MM.1S (cell line): ENCODE measurements around the gene SNORC.
A peak's percentile ranks its signal among the peaks of the same experiment; 100 is the strongest.

Experiments
- DNase-seq: peaks from one replicate; pipeline ENCODE4 v3.0.0-alpha.2; 2015
- H2AFZ ChIP-seq: fragments of 300-600 bp; sonication (generic); 2 replicates; pipeline ENCODE4 v1.6.0; 2016; ENCODE audit warnings: antibody characterized with exemption, low read length
- H3F3A ChIP-seq: fragments of 300-600 bp; sonication (generic); 2 replicates; pipeline ENCODE4 v1.6.1; 2016; ENCODE audit warnings: mild to moderate bottlenecking, antibody characterized with exemption, low read length, moderate library complexity, mixed read lengths; ENCODE audit not compliant: insufficient read depth
- H3K27ac ChIP-seq: fragments of 300-600 bp; sonication (generic); 2 replicates; pipeline ENCODE4 v1.5.1; 2016; ENCODE audit warnings: mild to moderate bottlenecking, low read length
- H3K27me3 ChIP-seq: fragments of 300-600 bp; sonication (generic); replicated peaks from 2 replicates; pipeline ENCODE4 v1.6.0; 2016; ENCODE audit warnings: low read length; ENCODE audit not compliant: insufficient read depth
- H3K36me3 ChIP-seq: fragments of 300-600 bp; sonication (generic); replicated peaks from 2 replicates; pipeline ENCODE4 v1.6.1; 2016; ENCODE audit warnings: mild to moderate bottlenecking, low read length, mixed read lengths; ENCODE audit not compliant: insufficient read depth
- H3K4me1 ChIP-seq: fragments of 300-600 bp; sonication (generic); 2 replicates; pipeline ENCODE4 v1.6.1; 2016; ENCODE audit warnings: low read length, mixed read lengths
- H3K4me2 ChIP-seq: fragments of 300-600 bp; sonication (generic); 2 replicates; pipeline ENCODE4 v1.6.0; 2016; ENCODE audit warnings: low read depth, low read length
- H3K4me3 ChIP-seq: fragments of 300-600 bp; sonication (generic); 2 replicates; pipeline ENCODE4 v1.5.1; 2016; ENCODE audit warnings: low read length, mixed read lengths
- H3K79me2 ChIP-seq: fragments of 300-600 bp; sonication (generic); 2 replicates; pipeline ENCODE4 v1.6.1; 2016; ENCODE audit warnings: mixed run types, low read length, mixed read lengths
- H3K9ac ChIP-seq: fragments of 300-600 bp; sonication (generic); 2 replicates; pipeline ENCODE4 v1.6.1; 2016; ENCODE audit warnings: low read length, mixed read lengths
- H3K9me2 ChIP-seq: fragments of 300-600 bp; sonication (generic); replicated peaks from 2 replicates; pipeline ENCODE4 v1.6.1; 2016; ENCODE audit warnings: mild to moderate bottlenecking, low read length, mixed read lengths; ENCODE audit not compliant: insufficient read depth
- H3K9me3 ChIP-seq: fragments of 300-600 bp; sonication (generic); replicated peaks from 2 replicates; pipeline ENCODE4 v1.6.1; 2016; ENCODE audit warnings: mild to moderate bottlenecking, low read length, mixed read lengths; ENCODE audit not compliant: insufficient read depth
- H4K20me1 ChIP-seq: fragments of 300-600 bp; sonication (generic); 2 replicates; pipeline ENCODE4 v1.6.1; 2016; ENCODE audit warnings: mild to moderate bottlenecking, low read length, moderate library complexity, mixed read lengths; ENCODE audit not compliant: insufficient read depth
- CTCF ChIP-seq: fragments of 300-600 bp; sonication (generic); IDR thresholded peaks from 2 replicates; pipeline ENCODE4 v1.5.1; 2016; ENCODE audit warnings: antibody characterized with exemption, low read length, mixed read lengths
- EZH2 ChIP-seq: fragments of 300-600 bp; sonication (generic); optimal IDR thresholded peaks from 2 replicates; pipeline ENCODE3; 2017; ENCODE audit warnings: low read depth, mild to moderate bottlenecking, antibody characterized with exemption, low read length, mixed read lengths
- EZH2phosphoT487 ChIP-seq: fragments of 300-600 bp; sonication (generic); IDR thresholded peaks from 2 replicates; pipeline ENCODE4 v1.6.1; 2018; ENCODE audit warnings: antibody characterized with exemption, low read length

SNORC gene

GRCh38 chr2:232888839-232889529 is 18.9 kb downstream of the SNORC start:
- no peaks in the 10 kb centered on the region for H3F3A ChIP-seq
- H3K36me3 ChIP-seq = no peaks in the 10 kb centered on the region
- no peak overlapping the region for H3K9ac ChIP-seq
- H3K4me3 ChIP-seq = no peak overlapping the region
- no peaks in the 10 kb centered on the region for H3K9me2 ChIP-seq
- DNase-seq = no peak
- no peak overlapping the region for H2AFZ ChIP-seq
- H3K79me2 ChIP-seq = no peaks in the 10 kb centered on the region
- TF ChIP-seq EZH2 (no peak), CTCF (no peak), EZH2phosphoT487 (no peak)
- H3K27me3 ChIP-seq = no peaks in the 10 kb centered on the region
- H3K4me2 ChIP-seq = no peak overlapping the region
- H4K20me1 ChIP-seq = no peaks in the 10 kb centered on the region
- H3K9me3 ChIP-seq = no peaks in the 10 kb centered on the region
- no peaks in the 10 kb centered on the region for H3K4me1 ChIP-seq
- H3K27ac ChIP-seq = no peak overlapping the region

- TF ChIP-seq CTCF = no peak
- no peak for TF ChIP-seq EZH2
- TF ChIP-seq EZH2phosphoT487 = no peak
- H3K4me2 ChIP-seq = no peak overlapping the region
Observed at GRCh38 chr2:232889876-232890401, 19.9 kb downstream of the SNORC start.

GRCh38 chr2:232890536-232890895 is 20.5 kb downstream of the SNORC start:
- no peak for DNase-seq
- no peaks in the 10 kb centered on the region for H3K79me2 ChIP-seq
- H3K4me1 ChIP-seq = no peaks in the 10 kb centered on the region
- no peaks in the 10 kb centered on the region for H4K20me1 ChIP-seq
- no peak for TF ChIP-seq CTCF
- no peak for TF ChIP-seq EZH2phosphoT487
- no peak for TF ChIP-seq EZH2
- H3F3A ChIP-seq = no peaks in the 10 kb centered on the region
- H3K4me3 ChIP-seq = 0 out of 2 replicates have a peak overlapping the region, but pooled peaks have one; percentile 34
- no peaks in the 10 kb centered on the region for H3K9me2 ChIP-seq
- H3K27me3 ChIP-seq = no peaks in the 10 kb centered on the region
- no peaks in the 10 kb centered on the region for H3K9me3 ChIP-seq
- H2AFZ ChIP-seq = peak overlapping the region; percentile 82
- H3K9ac ChIP-seq = no peak overlapping the region
- H3K27ac ChIP-seq = no peak overlapping the region
- no peaks in the 10 kb centered on the region for H3K36me3 ChIP-seq
- H3K4me2 ChIP-seq = peak overlapping the region; percentile 71

More at GRCh38 chr2:232889876-232890401, 19.9 kb downstream of the SNORC start:
- Histone ChIP-seq H3K79me2 (no peaks in the 10 kb centered on the region), H3K9me2 (no peaks in the 10 kb centered on the region), H4K20me1 (no peaks in the 10 kb centered on the region), H3K9me3 (no peaks in the 10 kb centered on the region), H2AFZ (no peak overlapping the region), H3F3A (no peaks in the 10 kb centered on the region), H3K4me3 (no peak overlapping the region), H3K4me1 (no peaks in the 10 kb centered on the region), H3K36me3 (no peaks in the 10 kb centered on the region), H3K9ac (no peak overlapping the region), H3K27me3 (no peaks in the 10 kb centered on the region), H3K27ac (no peak overlapping the region)
- DNase-seq = no peak
